GM10266 (cell line): ENCODE measurements around the gene IL24.

ENCODE experiments used
- DNase-seq: peaks from one replicate; pipeline ENCODE4 v3.0.0; 2012; ENCODE audit errors: extremely low spot score
- TF ChIP-seq, protein P1 (sequence below): IDR thresholded peaks from 2 replicates; pipeline ENCODE4 v1.5.1; 2012; ENCODE audit warnings: mild to moderate bottlenecking, low read depth; ENCODE audit not compliant: control insufficient read depth, insufficient read depth; ENCODE audit errors: missing control alignments

IL24 gene

DNA sequence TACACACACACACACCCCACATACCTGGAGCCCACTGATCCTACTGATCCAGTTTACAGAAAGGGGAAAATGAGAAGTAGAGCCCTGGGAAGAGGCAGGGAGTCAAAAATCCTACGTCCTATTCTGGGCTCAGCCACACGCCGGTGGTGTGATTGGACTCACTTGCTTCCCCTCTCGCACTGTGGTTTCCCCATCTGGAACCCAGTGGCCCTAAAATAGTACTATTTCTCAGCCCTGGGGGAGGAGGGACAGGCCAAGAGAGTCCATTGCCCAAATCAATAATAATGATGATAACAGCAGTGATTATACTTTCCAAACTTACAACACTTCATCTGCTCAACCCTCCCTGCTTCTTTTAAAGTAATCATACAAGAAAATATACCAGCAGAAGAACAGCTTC is 52.0 kb downstream of the IL24 start:
- no peak for DNase-seq
- TF ChIP-seq, protein P1, sequence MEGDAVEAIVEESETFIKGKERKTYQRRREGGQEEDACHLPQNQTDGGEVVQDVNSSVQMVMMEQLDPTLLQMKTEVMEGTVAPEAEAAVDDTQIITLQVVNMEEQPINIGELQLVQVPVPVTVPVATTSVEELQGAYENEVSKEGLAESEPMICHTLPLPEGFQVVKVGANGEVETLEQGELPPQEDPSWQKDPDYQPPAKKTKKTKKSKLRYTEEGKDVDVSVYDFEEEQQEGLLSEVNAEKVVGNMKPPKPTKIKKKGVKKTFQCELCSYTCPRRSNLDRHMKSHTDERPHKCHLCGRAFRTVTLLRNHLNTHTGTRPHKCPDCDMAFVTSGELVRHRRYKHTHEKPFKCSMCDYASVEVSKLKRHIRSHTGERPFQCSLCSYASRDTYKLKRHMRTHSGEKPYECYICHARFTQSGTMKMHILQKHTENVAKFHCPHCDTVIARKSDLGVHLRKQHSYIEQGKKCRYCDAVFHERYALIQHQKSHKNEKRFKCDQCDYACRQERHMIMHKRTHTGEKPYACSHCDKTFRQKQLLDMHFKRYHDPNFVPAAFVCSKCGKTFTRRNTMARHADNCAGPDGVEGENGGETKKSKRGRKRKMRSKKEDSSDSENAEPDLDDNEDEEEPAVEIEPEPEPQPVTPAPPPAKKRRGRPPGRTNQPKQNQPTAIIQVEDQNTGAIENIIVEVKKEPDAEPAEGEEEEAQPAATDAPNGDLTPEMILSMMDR = no peak

DNA sequence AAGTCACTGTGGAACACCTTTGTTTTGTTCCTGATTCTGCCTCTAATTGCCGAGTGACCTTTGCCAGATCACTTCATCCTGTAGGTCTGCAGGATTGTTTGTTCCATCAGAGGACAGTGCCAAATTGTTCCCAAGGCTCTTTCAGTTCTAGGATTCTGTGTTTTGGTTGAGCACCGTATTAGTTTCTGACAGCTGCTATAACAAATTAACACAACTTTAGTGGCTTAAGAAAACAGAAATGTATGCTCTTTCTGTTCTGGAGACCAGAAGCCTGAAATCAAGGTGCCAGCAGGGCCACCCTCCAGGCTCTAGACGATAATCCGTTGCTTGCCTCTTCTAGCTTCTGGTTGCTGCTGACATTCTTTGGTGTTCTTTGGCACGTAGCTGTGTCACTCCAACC is 52.4 kb downstream of the IL24 start:
- TF ChIP-seq, protein P1 = no peak
- no peak for DNase-seq

DNA sequence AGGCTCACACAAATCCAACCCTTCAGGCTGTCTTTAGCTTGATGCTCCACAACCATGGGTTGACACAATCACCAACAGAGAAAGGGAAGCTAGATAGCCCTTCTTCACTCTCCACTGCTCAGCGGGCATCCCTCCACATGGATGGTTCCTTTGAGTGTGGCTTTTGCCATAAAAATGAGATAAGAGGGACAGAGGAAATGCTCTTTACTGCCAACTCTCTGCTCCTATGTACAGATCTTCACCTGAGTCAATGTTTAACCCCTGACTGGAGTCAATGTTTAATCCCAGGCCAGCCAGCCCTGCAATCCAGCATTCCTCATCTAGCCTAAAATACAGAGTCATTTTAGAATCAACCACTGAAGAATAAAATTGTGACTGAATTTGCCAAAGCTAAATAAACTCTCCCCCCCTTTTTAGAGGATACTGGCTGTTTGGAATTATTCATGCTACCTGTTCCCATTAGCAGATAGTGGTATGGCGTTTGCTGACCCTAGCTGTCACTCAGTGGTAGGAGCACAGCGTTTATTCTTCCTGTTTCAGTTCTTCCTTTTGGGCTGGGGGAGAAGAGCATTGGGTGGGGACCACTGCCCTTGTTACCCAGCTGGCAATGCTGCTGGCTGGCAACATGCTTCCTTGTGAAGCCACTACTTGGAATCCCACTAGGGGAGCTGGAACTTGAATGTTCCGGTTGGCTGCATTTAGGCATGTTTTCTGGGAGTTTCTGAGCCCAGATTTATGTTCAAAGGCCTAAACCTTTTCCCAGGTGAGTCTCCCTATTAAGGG is 54.3 kb downstream of the IL24 start:
- TF ChIP-seq, protein P1 = no peak
- no peak for DNase-seq

DNA sequence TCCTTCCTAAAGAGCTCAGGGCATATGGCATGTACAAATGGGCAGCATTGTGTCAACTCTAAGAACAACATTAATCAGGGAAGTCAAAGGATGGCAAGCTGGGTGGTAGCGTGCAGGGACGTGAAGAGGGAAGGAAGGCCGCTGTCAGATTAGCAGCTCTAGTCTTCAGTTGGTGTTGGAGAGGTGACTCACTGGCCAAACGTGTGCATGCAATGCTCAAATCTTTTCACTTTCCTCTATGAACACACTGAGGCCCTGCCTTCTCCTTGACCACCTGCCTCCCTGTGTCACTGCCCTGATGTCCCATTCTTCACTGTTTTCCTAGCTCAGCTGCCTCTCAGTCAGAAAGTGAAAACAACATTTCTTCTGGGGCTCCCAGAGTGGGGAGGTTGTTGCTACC is 54.9 kb downstream of the IL24 start:
- TF ChIP-seq, protein P1 = no peak
- DNase-seq = no peak

DNA sequence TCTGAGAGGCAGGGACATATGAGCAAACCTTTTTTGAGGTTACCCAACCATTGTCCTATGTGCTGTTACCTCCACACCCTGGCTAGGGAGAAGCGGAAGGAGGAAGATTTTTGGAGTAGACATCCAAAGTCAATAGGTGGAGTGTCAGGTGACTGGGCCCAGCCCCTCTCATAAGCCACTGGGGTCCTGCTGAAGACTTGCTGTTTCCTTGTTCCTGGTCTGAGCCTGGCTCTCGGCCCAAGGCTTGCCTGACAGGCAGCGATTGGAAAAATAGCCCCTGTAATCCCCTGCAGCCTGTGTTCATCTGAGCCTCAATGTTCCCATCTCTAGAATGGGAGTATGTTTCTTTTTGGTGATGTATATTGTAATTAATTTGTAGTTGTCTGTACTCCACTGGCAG is 55.9 kb downstream of the IL24 start:
- TF ChIP-seq, protein P1 = no peak

DNA sequence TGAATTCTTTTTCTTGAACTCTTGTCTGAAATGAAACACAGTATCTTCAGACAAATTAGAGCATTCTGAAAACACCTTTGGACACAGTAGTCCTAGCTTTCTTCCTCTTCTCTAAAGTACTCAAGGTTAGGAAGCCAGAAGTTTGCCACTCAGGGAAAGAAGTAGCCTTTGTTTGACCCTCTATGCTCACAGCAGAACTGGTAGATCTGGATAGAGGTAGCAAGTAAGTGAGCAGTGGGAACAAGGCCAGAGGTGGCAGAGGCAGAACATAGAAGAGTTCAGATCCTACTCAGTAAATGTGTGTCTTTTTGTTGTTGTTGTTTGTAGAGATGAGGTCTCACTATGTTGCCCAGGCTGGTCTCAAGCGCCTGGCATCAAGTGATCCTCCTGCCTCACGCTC is 56.4 kb downstream of the IL24 start:
- TF ChIP-seq, protein P1 = no peak
- DNase-seq = no peak

More for the DNA sequence above, 55.9 kb downstream of the IL24 start:
- DNase-seq = no peak
